K562 (cell line): ENCODE data around the gene C16orf92. TPM values are rescaled to one million over a fixed set of nuclear protein-coding genes. Genes with fewer than 3 reads are reported as not detected.

Experiments
- ATAC-seq: fragments of 200-7000 bp; cut with Tn5 transposase; 3 replicates; pipeline ENCODE4 v1.9.1; 2020; ENCODE audit warnings: moderate library complexity
- BruUV-seq: library from RNA; stranded (reverse); fragments of 400-500 nt; replicated peaks from 2 replicates; lab custom pipeline; 2021; lab: Mats Ljungman, UMichigan
- CTCF ChIA-PET: fragments of 300-600 bp; formaldehyde crosslinking; extraction: SDS; loops from one replicate; lab custom pipeline; 2021; ENCODE audit warnings: low intra/inter-chr PET ratio; lab: Yijun Ruan, JAX
- POLR2A ChIA-PET: fragments of 300-600, 350-650 bp; sonication (Branson Sonifier 250); formaldehyde crosslinking; extraction: SDS; loops from one replicate; lab custom pipeline; 2021; ENCODE audit warnings: antibody characterized with exemption, inconsistent platforms; lab: Yijun Ruan, JAX
- DNase-seq, 4 experiments: peaks; one replicate each; pipeline versions ENCODE4 v3.0.0 to v3.0.0-alpha.2; 2011 to 2018; ENCODE audit warnings: low spot score in 3 of 4, mixed read lengths in 3 of 4; ENCODE audit errors: extremely low read depth in 1 of 4
- FAIRE-seq: peaks from 2 replicates; lab custom pipeline; 2011; peaks lifted over from hg19 to GRCh38; lab: Jason Lieb, UNC
- H2AFZ ChIP-seq: 2 replicates; pipeline ENCODE4 v1.6.0; 2011; ENCODE audit warnings: low read depth, low read length, control low read depth, inconsistent platforms
- H3K27ac ChIP-seq: fragments of 200-600 bp; 3 replicates; pipeline ENCODE4 v1.8.0; 2011; ENCODE audit warnings: low read depth, mild to moderate bottlenecking, control low read depth, inconsistent platforms, low read length, moderate library complexity, mixed read lengths; ENCODE audit errors: extremely low read depth
- H3K27me3 ChIP-seq, 2 experiments: fragments of 300-600 bp in 1 of 2; 2 replicates in 1 of 2; 3 replicates in 1 of 2; pipeline versions ENCODE4 v1.6.0 to v1.8.0; 2011; ENCODE audit warnings: inconsistent platforms in 2 of 2, low read length in 2 of 2, mild to moderate bottlenecking in 1 of 2, mixed read lengths in 1 of 2, moderate library complexity in 1 of 2; ENCODE audit not compliant: control insufficient read depth in 2 of 2, insufficient read depth in 2 of 2
- H3K36me3 ChIP-seq: fragments of 300-600 bp; 3 replicates; pipeline ENCODE4 v1.8.0; 2011; ENCODE audit warnings: mild to moderate bottlenecking, low read length, inconsistent platforms; ENCODE audit not compliant: control insufficient read depth, insufficient read depth
- H3K4me1 ChIP-seq, 2 experiments: fragments of 200-600 bp in 1 of 2; replicated peaks in 1 of 2; 2 replicates in 1 of 2; 3 replicates in 1 of 2; pipeline versions ENCODE4 v1.5.1 to v1.8.0; 2011; ENCODE audit warnings: inconsistent platforms in 2 of 2, low read length in 2 of 2, mild to moderate bottlenecking in 1 of 2, mixed read lengths in 1 of 2, moderate library complexity in 1 of 2; ENCODE audit not compliant: control insufficient read depth in 2 of 2, insufficient read depth in 2 of 2
- H3K4me2 ChIP-seq: 2 replicates; pipeline ENCODE4 v1.6.1; 2011; ENCODE audit warnings: low read length, control low read depth, inconsistent platforms, mixed read lengths; ENCODE audit not compliant: insufficient read depth
- H3K4me3 ChIP-seq: fragments of 200-600 bp; sonication (generic), shearing (Covaris generic); 2 replicates; pipeline ENCODE4 v1.5.1; 2016; ENCODE audit warnings: control low read depth, inconsistent platforms
- H3K79me2 ChIP-seq: fragments of 200-600 bp; 3 replicates; pipeline ENCODE4 v1.8.0; 2011; ENCODE audit warnings: low read length, inconsistent platforms; ENCODE audit not compliant: control insufficient read depth, insufficient read depth
- H3K9ac ChIP-seq, 2 experiments: 2 replicates each; pipeline versions ENCODE4 v1.6.0 to v1.6.1; 2011; ENCODE audit warnings: low read depth in 2 of 2, low read length in 2 of 2, control low read depth in 1 of 2, inconsistent platforms in 1 of 2, mild to moderate bottlenecking in 1 of 2, mixed read lengths in 1 of 2; ENCODE audit not compliant: insufficient read depth in 1 of 2
- H3K9me1 ChIP-seq: one replicate; pipeline ENCODE4 v1.6.0; 2011; ENCODE audit warnings: inconsistent platforms, mild to moderate bottlenecking, low read length, moderate library complexity; ENCODE audit not compliant: control insufficient read depth, insufficient read depth
- H3K9me3 ChIP-seq: replicated peaks from 2 replicates; pipeline ENCODE4 v1.5.1; 2011; ENCODE audit warnings: low read depth, low read length, inconsistent platforms; ENCODE audit not compliant: control insufficient read depth, insufficient read depth
- H4K20me1 ChIP-seq: replicated peaks from 2 replicates; pipeline ENCODE4 v1.6.1; 2011; ENCODE audit warnings: low read length, inconsistent platforms, mixed read lengths; ENCODE audit not compliant: control insufficient read depth, insufficient read depth
- E2F4 ChIP-seq: sonication (generic); formaldehyde crosslinking; IDR thresholded peaks from 2 replicates; pipeline ENCODE4 v1.8.0; 2022; ENCODE audit warnings: mild to moderate bottlenecking, low read depth, missing genetic modification reagents
- ELF1 ChIP-seq: fragments of 200-800 bp; sonication (Bioruptor generic); IDR thresholded peaks from 2 replicates; pipeline ENCODE4 v1.6.1; 2016; ENCODE audit warnings: missing genetic modification characterization, missing compliant biosample characterization
- ESRRA ChIP-seq: fragments of 450-650 bp; IDR thresholded peaks from 2 replicates; pipeline ENCODE4 v1.6.1; 2014; ENCODE audit warnings: low read depth, mild to moderate bottlenecking, moderate library complexity, borderline replicate concordance
- GTF3C2 ChIP-seq: IDR thresholded peaks from 3 replicates; pipeline ENCODE4 v1.6.1; 2011; ENCODE audit warnings: borderline replicate concordance, mild to moderate bottlenecking, moderate library complexity; ENCODE audit not compliant: insufficient read length; ENCODE audit errors: extremely low read depth
- KLF6 ChIP-seq: fragments of 250-450 bp; sonication (Bioruptor Pico); IDR thresholded peaks from 2 replicates; pipeline ENCODE4 v1.4.0; 2020; ENCODE audit warnings: mild to moderate bottlenecking, moderate library complexity, borderline replicate concordance
- LARP7 ChIP-seq: fragments of 450-650 bp; IDR thresholded peaks from 2 replicates; pipeline ENCODE4 v1.6.1; 2016
- RBM22 ChIP-seq: fragments of 200-400 bp; formaldehyde crosslinking; IDR thresholded peaks from 2 replicates; pipeline ENCODE4 v1.6.1; 2018; ENCODE audit warnings: low read length, low read depth; ENCODE audit not compliant: poor library complexity, severe bottlenecking
- SAP30 ChIP-seq: fragments of 200-600 bp; sonication (generic); IDR thresholded peaks from 2 replicates; pipeline ENCODE4 v1.6.1; 2012; ENCODE audit warnings: borderline replicate concordance, low read depth, mild to moderate bottlenecking, moderate library complexity, low read length, control low read depth, inconsistent platforms; ENCODE audit not compliant: insufficient read depth, poor library complexity, severe bottlenecking
- SMARCE1 ChIP-seq: fragments of 450-650 bp; IDR thresholded peaks from 2 replicates; pipeline ENCODE4 v1.7.1; 2016; ENCODE audit warnings: mild to moderate bottlenecking
- SMC3 ChIP-seq: conservative IDR thresholded peaks from 2 replicates; pipeline ENCODE4 v1.6.1; 2011; ENCODE audit warnings: low read depth, low read length, improper control_type of control experiment; ENCODE audit not compliant: insufficient read depth
- SUPT5H ChIP-seq: fragments of 450-650 bp; IDR thresholded peaks from 2 replicates; pipeline ENCODE4 v1.6.1; 2016
- TGIF2 ChIP-seq: sonication (generic); formaldehyde crosslinking; IDR thresholded peaks from 2 replicates; pipeline ENCODE4 v1.8.1; 2022; ENCODE audit warnings: mild to moderate bottlenecking, missing genetic modification reagents, moderate library complexity
- ZBTB17 ChIP-seq: fragments of 450-650 bp; formaldehyde crosslinking; IDR thresholded peaks from 2 replicates; pipeline ENCODE4 v1.4.0; 2020; ENCODE audit warnings: mild to moderate bottlenecking
- ZEB2 ChIP-seq: fragments of 450-650 bp; IDR thresholded peaks from 2 replicates; pipeline ENCODE4 v1.6.1; 2016
- ZNF253 ChIP-seq: fragments of 250-450 bp; sonication (Bioruptor Pico); conservative IDR thresholded peaks from 2 replicates; pipeline ENCODE4 v1.6.1; 2021; ENCODE audit warnings: mild to moderate bottlenecking
- ZNF785 ChIP-seq: fragments of 250-450 bp; sonication (Bioruptor Pico); IDR thresholded peaks from 2 replicates; pipeline ENCODE4 v1.4.0; 2020; ENCODE audit warnings: mild to moderate bottlenecking
- WGBS: fragments of 100-300 bp; shearing (Covaris generic); methylation state at CpG from one replicate; pipeline ENCODE4 v1.1.6; 2016; ENCODE audit warnings: low coverage, mixed read lengths; ENCODE audit not compliant: insufficient coverage; ENCODE audit errors: missing lambda C conversion rate; 5-methylcytosine and 5-hydroxymethylcytosine counted together
- in situ Hi-C: fragments of 300-500 bp; cut with MboI; formaldehyde crosslinking; loops from 4 replicates; pipeline ENCODE4 v1.15.0; 2018; ENCODE audit warnings: inconsistent platforms, mixed read lengths
- intact Hi-C: fragments of 100-400 bp; cut with micrococcal nuclease; formaldehyde crosslinking; loops from 2 replicates; pipeline ENCODE4 v1.14.2; 2022
- polyA plus RNA-seq, 8 experiments: library from polyadenylated mRNA; depleted of rRNA in 4 of 8; stranded (reverse) in 5 of 8; unstranded in 3 of 8; fragments of >200 nt; fragmentation: Nextera tagmentation in 2 of 8; fragmentation: Illumina TruSeq in 1 of 8; extraction: Ambion mirVana in 2 of 8; extraction: Trizol in 1 of 8; gene quantifications; 2 replicates each; pipeline versions ENCODE4 v1.2.1 to v1.2.3, GENCODE V29; 2011 to 2014; ENCODE audit warnings: inconsistent platforms in 1 of 8, missing spikeins in 1 of 8
- total RNA-seq, 7 experiments: library from RNA; depleted of rRNA in 6 of 7; stranded (reverse); fragments of >200 nt in 6 of 7; fragmentation: Illumina TruSeq in 2 of 7; extraction: Trizol in 2 of 7; gene quantifications; 2 replicates each; pipeline versions ENCODE4 v1.2.1 to v1.2.3, GENCODE V29; 2011 to 2021; ENCODE audit warnings: low replicate concordance in 1 of 7

Gene C16orf92
- total and polyA plus RNA-seq, 9 of the 15 experiments (the other 6 are each of a cell fraction or from before 2014, with no cell fraction given) = not detected

GRCh38 chr16:30026449-30026848, 3.5 kb downstream of the C16orf92 start (continued):
- no peak for TF ChIP-seq ZBTB17
- TF ChIP-seq ZNF253 (CRISPR knock-in tag) = no peak
- TF ChIP-seq ZEB2 = no peak
- TF ChIP-seq SUPT5H = no peak
- TF ChIP-seq, all 486 proteins: peak for 0

- no peak overlapping the region for H3K9ac ChIP-seq
- H3K79me2 ChIP-seq = no peaks in the 10 kb centered on the region
- DNase-seq (no peak), ATAC-seq (no peak), FAIRE-seq (no peak)
- intact Hi-C loops = loop anchor here (10.0 kb wide), 1 partner anchor 213 kb away; the partner anchor contains the start of genes PAGR1 and PRRT2
- H3K9me1 ChIP-seq = peaks cover 4% of the 10 kb centered on the region
- ChIA-PET CTCF (no interaction called here), POLR2A (no interaction called here)
- H3K36me3 ChIP-seq = no peaks in the 10 kb centered on the region
- no peak overlapping the region for H2AFZ ChIP-seq
- H3K4me2 ChIP-seq = no peak overlapping the region
- H3K4me1 ChIP-seq = peaks cover 0 to 31% of the 10 kb centered on the region in 2 experiments; a peak in 2 of 5 replicates
- H3K27ac ChIP-seq = no peak overlapping the region
- peaks cover 13% of the 10 kb centered on the region; the same call in 1 of the 2 replicates for H4K20me1 ChIP-seq
- peaks cover 17 to 79% of the 10 kb centered on the region in 2 experiments for H3K27me3 ChIP-seq
- WGBS = 0% methylated on average over 9 of the region's 13 CpGs
- BruUV-seq = no TSS peak
- no peak overlapping the region for H3K4me3 ChIP-seq
- no peaks in the 10 kb centered on the region for H3K9me3 ChIP-seq
- in situ Hi-C loops = loop anchor here (10.0 kb wide), 1 partner anchor 333 kb away; no protein-coding TSS in a partner anchor
- TF ChIP-seq RBM22 (no peak), SMC3 (no peak), ZNF785 (CRISPR knock-in tag) (no peak), ELF1 (tag) (no peak), KLF6 (no peak), TGIF2 (CRISPR knock-in tag) (no peak), ESRRA (no peak), SAP30 (no peak), LARP7 (no peak), E2F4 (no peak), GTF3C2 (no peak), SMARCE1 (no peak)
Measured at GRCh38 chr16:30027588-30028437, 4.8 kb downstream of the C16orf92 start.
